GM12878 (cell line): ENCODE measurements around the gene ZNF280D.

Experiments
- ATF2 ChIP-seq: IDR thresholded peaks from 2 replicates; pipeline ENCODE4 v1.6.1; 2012; ENCODE audit warnings: low read length, inconsistent platforms
- CBFB ChIP-seq: IDR thresholded peaks from 2 replicates; pipeline ENCODE4 v1.6.1; 2016; ENCODE audit warnings: antibody characterized with exemption, low read depth
- CEBPZ ChIP-seq: fragments of 150-350 bp; IDR thresholded peaks from 2 replicates; pipeline ENCODE4 v1.6.1; 2016; ENCODE audit warnings: low read depth, low read length
- CTCF ChIP-seq, 3 experiments: IDR thresholded peaks in 2 of 3; conservative IDR thresholded peaks in 1 of 3; 2 replicates each; pipeline ENCODE4 v1.5.1; 2011; ENCODE audit warnings: low read depth in 3 of 3, low read length in 3 of 3, mild to moderate bottlenecking in 3 of 3, control low read depth in 2 of 3, moderate library complexity in 2 of 3, inconsistent platforms in 1 of 3, mixed read lengths in 1 of 3; ENCODE audit not compliant: control insufficient read depth in 2 of 3, insufficient read depth in 1 of 3; ENCODE audit errors: extremely low read depth in 1 of 3
- E2F4 ChIP-seq: IDR thresholded peaks from 2 replicates; pipeline ENCODE4 v1.6.1; 2012; ENCODE audit warnings: low read depth, low read length, improper control_type of control experiment
- ETV6 ChIP-seq, 2 experiments: fragments of 450-650 bp in 1 of 2; IDR thresholded peaks in 1 of 2; conservative IDR thresholded peaks in 1 of 2; 2 replicates each; pipeline ENCODE4 v1.6.1; 2014; ENCODE audit warnings: antibody characterized with exemption in 1 of 2, borderline replicate concordance in 1 of 2, low read depth in 1 of 2, mild to moderate bottlenecking in 1 of 2, moderate library complexity in 1 of 2
- EZH2 ChIP-seq: IDR thresholded peaks from 2 replicates; pipeline ENCODE4 v1.6.1; 2012; ENCODE audit warnings: low read depth, mild to moderate bottlenecking, control low read depth, inconsistent platforms, low read length, borderline replicate concordance; ENCODE audit not compliant: control insufficient read depth
- GABPA ChIP-seq: IDR thresholded peaks from 2 replicates; pipeline ENCODE4 v1.6.1; 2014; ENCODE audit warnings: antibody characterized with exemption, low read depth, mild to moderate bottlenecking, inconsistent platforms
- HSF1 ChIP-seq: fragments of 150-350 bp; IDR thresholded peaks from 2 replicates; pipeline ENCODE4 v1.6.1; 2014; ENCODE audit warnings: mild to moderate bottlenecking, low read depth, low read length
- POLR2A ChIP-seq: IDR thresholded peaks from 2 replicates; pipeline ENCODE4 v1.6.1; 2011; ENCODE audit warnings: low read depth, mild to moderate bottlenecking, low read length
- POLR2AphosphoS2 ChIP-seq: IDR thresholded peaks from 2 replicates; pipeline ENCODE4 v1.6.1; 2011; ENCODE audit warnings: low read depth, mild to moderate bottlenecking, low read length, improper control_type of control experiment, moderate library complexity
- POLR2AphosphoS5 ChIP-seq: IDR thresholded peaks from 2 replicates; pipeline ENCODE4 v1.6.1; 2011; ENCODE audit warnings: mild to moderate bottlenecking, low read length, inconsistent platforms
- RAD21 ChIP-seq: IDR thresholded peaks from 2 replicates; pipeline ENCODE4 v1.6.1; 2011; ENCODE audit warnings: mild to moderate bottlenecking, low read depth, low read length, moderate library complexity; ENCODE audit not compliant: insufficient read depth
- SUZ12 ChIP-seq: fragments of 200-600 bp; sonication (generic); IDR thresholded peaks from one replicate; pipeline ENCODE4 v1.6.1; 2018; ENCODE audit warnings: antibody characterized with exemption, mild to moderate bottlenecking; ENCODE audit not compliant: unreplicated experiment

GRCh38 chr15:56736881-56737707, 3.8 kb upstream of the ZNF280D start:
- TF ChIP-seq POLR2A (no peak), CTCF (IDR thresholded peaks at IDR 0.05 in 2 of 3, conservative IDR thresholded peaks at IDR 0.05 in 1 of 3; ENCODE audit: control insufficient read depth in 2 of 3, extremely low read depth in 1 of 3, insufficient read depth in 1 of 3, low read depth in 3 of 3, low read length in 3 of 3) (no peak), EZH2 (no peak), POLR2AphosphoS2 (no peak), RAD21 (no peak), POLR2AphosphoS5 (no peak), CBFB (no peak), SUZ12 (no peak), ATF2 (no peak), ETV6 (conservative IDR thresholded peaks at IDR 0.05 in 1 of 2, IDR thresholded peaks at IDR 0.05 in 1 of 2; ENCODE audit: borderline replicate concordance in 1 of 2, low read depth in 1 of 2) (no peak), HSF1 (no peak), CEBPZ (no peak), GABPA (no peak), E2F4 (no peak)
